Measurements from ENCODE around the gene GOLGA6L1.
"Not testable (repeated sequence)": the region's sequence is repeated elsewhere in the genome, so short reads cannot be mapped to it uniquely, and the experiment has no call there.

GRCh38 chr15:23136722-23137121 is at the start of gene GOLGA6L1:
- not testable (repeated sequence) for TF ChIP-seq CTCF, POLR2A (IDR thresholded peaks at IDR 0.05)
